Left renal cortex interstitium (tissue), 4 donors: ENCODE data around the gene PHF20. TPM values are rescaled to one million over a fixed set of nuclear protein-coding genes. Genes with fewer than 3 reads are reported as not detected.
A peak's percentile ranks its signal among the peaks of the same experiment; 100 is the strongest.
"Not testable (repeated sequence)": the region's sequence is repeated elsewhere in the genome, so short reads cannot be mapped to it uniquely, and the experiment has no call there.

Experiments
- DNase-seq, 4 donors: peaks; one replicate each; pipeline ENCODE4 v3.0.0-alpha.2; 2013; ENCODE audit warnings: low read depth in 4 of 4, low spot score in 2 of 4, missing footprints in 1 of 4
- polyA plus RNA-seq, 4 donors: library from polyadenylated mRNA; unstranded; fragments of 120-200 nt; gene quantifications; one replicate each; pipeline ENCODE4 v1.2.1, GENCODE V29; 2013; ENCODE audit not compliant: insufficient read length in 4 of 4

PHF20 gene
- polyA plus RNA-seq, 4 donors = 31.3 to 43.0 (median 35.4) TPM

DNA sequence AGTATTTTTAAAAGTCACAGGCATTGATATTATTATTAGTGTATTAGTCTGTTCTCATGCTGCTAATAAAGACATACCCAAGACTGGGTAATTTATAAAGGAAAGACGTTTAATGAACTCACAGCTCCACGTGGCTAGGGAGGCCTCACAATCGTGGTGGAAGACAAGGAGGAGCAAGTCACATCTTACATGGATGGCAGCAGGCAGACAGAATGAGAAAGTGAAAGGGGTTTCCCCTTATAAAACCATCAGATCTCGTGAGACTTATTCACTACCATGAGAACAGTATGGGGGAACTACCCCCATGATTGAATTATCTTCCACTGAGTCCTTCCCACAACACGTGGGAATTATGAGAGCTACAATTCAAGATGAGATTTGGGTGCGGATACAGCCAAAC lies 187.5 kb downstream of the PHF20 start:
- not testable (repeated sequence) for DNase-seq

DNA sequence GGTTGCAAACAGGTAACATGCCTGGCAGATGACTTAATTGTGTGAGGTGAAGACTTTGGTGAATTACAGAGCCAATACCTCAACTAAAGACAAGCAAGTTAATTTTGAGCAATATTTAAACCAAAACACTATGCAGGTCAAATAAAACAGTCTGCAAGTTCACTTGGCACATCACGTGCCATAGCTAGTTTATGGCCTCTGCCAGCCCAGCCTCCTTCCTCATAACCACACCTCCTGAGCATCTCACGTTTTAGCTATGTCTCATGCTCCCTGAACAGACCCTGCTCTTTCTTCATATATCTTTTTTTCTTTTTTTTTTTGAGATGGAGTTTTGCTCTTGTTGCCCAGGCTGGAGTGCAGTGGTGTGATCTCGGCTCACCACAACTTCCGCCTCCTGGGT lies 192.1 kb downstream of the PHF20 start:
- DNase-seq = no peak

DNA sequence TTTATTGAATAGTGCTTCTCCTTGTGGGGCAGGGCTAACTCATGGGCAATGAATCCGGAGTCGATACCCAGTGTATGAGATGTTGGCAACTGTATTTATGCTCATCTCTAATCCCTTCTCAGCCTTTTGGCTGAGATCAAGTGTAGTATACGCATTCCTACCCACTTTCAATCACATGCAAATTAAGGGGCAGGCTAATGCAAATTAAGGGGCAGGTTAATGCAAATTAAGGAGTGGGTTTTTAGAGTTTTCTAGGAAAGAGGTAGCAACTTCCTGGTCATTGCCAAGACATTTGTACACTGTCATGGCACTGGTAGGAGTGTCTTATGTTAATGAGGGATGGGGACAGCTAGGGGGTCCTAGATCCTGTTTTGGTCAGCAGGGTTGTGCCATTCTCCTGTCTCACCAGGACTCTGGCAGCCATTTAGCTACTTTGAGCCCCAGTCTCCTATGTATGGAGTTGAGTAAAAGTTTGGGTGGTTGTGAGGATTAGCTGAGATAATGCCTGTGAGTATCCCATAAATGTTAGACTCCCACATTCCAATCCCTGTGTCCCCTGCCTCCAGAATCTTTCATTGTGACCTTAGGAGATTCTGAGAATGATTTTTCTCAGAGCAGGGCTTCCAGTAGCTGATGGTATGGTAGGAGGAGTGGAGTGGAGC lies 196.3 kb downstream of the PHF20 start, which contains the start of gene CNBD2:
Gene CNBD2 (plus strand): TSS at position 612 of the 662 bp plus-strand sequence. CDS start 173 bp downstream, outside the sequence.
- no peak for DNase-seq

DNA sequence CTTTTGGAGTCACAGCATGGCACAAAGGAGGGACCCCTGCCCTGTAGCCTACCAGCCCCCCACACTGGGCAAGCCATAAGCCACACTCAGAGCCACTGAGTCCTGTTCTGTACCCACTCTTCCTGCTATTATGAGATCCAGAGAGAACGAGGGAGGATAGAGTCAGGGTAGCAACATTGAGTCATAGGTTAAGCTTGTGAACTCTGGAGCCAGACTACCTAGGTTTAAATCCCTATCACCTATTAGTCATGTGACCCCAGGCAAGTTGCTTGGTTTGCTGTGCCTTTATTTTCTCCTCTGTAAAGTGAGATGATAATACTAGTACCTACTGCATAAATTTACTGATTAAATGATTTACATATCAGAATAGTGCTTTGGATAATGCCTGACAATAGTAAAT lies 197.1 kb downstream of the PHF20 start:
- DNase-seq = no peak

DNA sequence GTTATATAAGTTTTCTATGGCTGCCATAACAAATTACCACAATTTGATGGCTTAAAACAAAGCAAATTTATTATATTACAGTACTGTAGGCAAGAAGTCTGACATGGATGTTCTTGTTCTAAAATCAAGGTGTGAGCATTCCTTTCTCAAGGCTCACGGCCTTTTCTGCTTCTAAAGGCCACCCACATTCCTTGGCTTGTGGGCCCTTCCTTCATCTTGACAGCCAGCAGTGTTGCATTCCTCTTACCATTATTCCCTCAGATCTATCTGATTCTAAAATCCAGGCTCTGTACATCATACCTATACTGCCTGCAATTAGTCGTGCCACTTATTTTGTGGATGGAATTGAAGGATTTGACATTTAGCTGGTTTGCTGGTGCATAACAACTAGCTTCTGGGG lies 200.2 kb downstream of the PHF20 start:
- no peak for DNase-seq

DNA sequence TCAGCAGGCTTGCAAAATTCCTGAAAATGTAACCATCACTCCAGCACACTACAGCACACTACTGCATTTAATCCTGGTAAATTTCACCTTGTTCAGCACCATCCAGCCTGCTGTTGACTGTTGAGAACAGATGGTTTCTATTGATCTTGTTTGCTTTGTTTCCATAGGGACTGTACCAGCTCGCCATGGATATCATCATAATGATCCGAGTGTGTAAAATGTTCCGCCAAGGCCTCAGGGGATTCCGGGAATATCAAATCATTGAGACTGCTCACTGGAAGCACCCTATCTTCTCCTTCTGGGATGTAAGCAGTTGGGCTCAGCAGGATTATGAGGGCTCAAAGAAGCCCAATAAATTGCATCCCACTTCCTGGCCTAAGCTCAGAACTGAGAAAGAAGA lies 200.6 kb downstream of the PHF20 start:
- no peak for DNase-seq

DNA sequence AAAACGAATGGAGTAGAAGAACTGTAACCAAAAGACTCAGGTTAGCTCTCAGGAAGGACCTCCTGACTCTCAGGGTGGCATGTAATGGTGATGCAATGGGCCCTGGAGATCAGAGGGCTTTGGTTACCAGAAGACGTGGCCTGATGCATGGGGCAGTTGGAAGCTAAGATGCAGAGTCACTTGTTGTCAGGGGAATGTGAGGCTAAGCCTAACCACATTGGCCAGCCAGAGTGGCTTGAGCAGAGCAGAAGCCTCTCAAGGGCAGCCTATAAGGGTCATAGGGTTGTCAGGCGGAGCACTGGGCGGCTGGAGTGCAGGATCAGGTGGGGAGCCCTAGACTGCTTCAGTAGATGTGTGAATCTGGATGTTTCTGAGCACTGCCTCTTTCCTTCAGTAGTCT lies 202.4 kb downstream of the PHF20 start:
- no peak for DNase-seq

DNA sequence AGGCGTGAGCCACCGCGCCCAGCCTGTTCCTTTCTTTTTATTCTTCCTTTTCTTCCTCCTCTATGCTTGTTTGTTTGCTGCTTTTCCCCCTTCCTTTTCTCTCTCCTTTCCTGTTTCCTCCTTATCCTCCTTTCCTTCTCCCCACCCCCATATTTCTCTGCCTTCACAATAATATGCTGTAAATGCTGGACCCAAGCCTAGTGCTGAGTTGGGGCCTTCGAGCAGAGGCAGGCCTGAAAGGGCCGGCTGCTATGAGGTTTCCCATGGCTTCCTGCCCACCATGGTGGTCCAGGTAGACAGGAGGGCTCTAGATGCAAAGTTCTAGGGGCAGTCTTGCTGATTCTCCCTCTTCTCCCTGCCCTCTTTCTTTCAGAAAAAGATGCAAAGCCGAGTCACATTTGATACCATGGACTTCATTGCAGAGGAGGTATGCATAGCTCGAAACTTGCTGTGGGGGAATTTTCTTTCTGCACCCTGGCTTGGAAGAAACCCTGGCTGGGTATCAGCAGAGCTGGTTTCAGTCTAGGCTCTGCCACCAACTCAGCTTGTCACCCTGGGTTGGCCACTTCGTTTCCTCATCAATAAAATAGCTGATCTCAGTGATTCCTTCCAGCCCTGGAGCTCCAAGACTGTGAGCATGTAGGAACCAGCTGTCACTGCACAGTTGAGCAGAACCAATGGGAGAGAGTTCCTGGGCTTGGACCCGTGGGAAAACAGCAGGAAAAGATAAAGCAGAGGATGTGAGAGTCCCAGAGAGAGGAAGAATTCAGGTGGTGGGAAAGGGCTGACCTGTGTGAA lies 204.0 kb downstream of the PHF20 start:
- DNase-seq = no peak

DNA sequence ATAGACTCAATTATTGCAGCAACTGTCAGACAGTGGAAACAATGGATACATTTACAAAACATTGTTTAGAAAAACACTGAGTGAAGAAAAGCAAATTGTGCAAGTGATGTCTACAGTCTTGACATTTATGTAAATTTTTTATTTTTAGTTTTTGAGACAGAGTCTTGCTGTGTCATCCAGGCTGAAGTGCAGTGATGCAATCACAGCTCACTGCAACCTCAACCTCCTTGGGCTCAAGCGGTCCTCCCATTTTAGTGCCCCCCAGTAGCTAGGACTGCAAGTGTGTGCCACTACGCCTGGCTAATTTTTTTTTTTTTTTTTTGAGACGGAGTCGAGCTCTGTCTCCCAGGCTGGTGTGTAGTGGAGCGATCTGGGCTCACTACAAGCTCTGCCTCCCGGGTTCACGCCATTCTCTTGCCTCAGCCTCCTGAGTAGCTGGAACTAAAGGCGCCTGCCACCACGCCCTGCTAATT lies 206.3 kb downstream of the PHF20 start:
- DNase-seq = no peak

DNA sequence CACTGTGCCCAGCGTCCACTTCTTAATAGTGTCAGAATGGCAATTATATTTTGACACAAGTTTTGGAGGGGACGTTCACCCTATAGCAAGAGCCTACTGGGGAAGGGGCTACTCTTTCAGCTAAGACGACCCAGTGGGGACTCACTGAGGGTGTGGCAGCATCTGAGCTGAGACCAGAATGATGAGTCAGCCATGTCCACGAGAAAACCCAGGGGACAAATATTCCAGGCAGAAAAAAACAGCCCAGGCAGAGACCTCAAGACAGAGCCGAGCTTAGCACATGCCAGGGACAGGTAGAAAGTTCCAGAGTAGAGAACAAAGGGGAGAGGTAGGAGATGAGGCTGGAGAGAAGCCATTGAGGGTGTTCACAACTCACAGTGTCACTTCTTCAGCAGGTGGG lies 207.7 kb downstream of the PHF20 start:
- no peak for DNase-seq

DNA sequence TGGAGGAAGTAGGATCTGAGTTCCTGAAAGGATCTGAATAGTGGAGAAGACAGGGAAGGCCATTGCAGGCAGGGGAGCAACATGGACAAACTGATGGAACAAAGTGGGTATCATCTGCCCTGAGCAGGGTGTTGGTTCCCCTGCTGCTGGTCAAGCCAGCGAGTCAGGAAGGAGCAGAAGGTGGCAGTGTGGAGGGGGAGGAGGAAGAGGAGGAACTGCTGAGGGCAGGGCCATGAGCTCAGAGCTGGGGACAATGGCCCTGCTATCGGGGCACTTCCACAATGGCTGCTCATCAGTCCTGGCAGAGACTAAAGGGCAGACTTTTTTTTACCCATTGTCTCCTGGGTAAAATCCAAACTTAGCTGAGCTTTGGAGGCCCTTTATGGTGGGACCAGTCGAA lies 210.2 kb downstream of the PHF20 start:
- DNase-seq = no peak

DNA sequence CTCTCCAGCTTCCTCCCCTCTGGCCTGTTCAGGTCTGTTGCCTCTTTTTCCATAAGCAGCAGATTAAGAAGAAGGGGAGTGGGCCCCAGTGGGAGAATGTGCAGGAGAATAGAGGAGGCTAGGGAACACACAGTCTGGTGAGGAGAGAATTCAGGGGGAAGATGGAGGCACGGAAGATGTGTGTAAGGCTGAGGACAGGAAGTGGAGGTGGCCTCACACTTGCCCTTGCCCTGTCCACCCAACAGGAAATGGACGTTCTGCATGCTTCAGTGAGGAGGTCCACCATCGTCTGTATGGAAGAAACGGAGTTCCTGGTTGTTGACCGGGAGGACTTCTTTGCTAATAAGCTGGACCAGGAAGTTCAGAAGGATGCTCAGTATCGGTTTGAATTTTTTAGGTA lies 212.6 kb downstream of the PHF20 start:
- DNase-seq = no peak

DNA sequence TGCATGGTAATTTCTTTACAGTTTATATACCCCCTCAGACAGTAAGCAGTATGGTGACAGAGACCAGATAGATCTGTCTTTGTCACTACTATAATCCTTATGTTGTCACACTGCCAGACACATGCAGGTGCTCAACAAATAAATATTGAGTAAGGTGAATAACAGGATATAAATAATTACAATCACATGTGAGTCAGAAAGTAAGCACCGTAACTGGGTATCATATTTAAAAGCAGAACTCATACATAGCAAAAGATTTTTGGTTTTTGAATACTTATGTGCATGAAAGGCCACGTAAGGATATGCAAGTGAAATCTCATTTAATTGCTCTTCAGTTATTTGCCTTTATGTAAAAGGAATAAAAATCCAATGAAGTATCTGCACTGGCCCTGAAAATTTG lies 214.0 kb downstream of the PHF20 start:
- no peak for DNase-seq

DNA sequence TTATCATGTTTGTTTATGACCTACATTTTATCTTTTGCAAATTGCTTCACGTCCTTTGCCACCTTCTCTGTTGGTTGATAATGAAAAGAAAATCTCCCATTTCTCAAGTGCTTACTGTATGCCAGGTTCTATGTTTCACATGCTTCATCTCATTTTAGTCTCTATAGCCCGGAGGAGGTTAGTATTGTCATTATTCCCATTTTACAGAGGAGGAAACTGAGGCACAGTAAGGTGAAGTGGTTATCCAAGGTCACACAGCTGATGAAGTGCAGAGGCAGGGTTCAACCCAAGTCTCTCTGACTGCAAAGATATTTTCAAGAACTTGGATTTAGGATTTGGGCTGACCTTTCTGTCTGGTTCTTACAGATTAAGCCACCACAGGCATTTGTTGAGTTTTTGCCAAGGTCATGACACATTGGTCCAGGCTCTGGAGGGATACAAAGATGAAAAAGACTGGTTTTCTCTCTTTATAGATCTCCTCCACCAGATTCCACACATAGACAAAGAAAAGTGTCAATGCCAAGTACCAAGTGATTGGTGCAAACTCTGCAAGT lies 217.2 kb downstream of the PHF20 start:
- no peak for DNase-seq

DNA sequence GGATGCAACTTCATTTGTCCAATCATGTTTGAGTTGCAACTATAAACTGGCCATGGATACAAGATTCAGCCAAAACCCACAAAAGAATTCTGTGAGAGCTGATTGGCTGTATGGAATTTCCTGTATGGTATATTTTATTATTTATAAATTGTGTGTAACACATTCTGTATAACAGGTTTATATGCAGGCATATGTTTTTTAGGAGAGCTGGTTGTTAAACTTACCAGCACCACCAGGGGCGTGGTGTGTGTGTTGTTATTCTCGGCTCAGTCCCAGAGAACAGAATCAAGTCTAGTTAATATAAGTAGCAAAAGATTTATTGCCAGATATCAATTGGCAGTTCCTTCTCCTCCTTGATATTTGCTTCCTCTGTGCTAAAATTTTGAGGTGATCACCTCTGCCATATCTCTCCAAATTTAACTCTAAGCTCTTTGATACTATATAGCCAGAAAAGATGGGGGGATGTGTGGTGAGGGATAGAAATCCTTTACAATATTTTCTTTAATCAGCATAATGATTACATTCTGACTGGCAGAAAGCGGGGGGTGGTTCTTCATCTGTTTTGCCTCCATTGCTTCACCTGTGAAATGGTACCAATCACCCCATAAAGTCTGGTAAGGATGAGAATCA lies 219.4 kb downstream of the PHF20 start:
- no peak for DNase-seq

DNA sequence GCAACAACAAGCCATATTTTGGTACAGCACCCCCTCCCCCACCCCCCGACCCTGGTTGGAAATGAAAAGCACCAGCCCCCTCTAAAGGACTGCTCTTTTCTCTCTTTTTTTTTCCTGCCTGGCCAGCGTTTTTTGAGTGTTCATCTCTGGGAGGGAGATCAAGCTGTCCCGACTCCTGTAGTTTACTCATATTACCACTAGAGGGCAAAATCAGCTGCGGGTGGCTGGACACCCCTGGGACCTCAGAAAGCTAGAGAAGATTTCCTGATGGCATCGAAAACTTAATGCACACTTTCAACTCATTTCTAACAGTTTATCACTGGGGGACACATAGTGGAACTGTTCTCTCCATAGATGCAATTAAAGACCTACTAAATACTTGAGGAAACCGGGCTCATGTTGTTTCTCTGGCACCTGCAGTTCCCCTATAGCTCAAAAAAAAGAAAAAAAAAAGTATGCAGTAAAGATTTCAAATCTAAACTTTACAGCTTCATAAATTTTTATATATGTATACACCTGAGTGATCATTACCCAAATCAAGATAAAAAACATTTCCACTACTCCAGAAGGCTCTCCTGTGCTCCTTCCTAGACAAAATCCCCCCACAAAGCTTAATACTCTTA lies 221.0 kb downstream of the PHF20 start:
- DNase-seq = peak in 3 of 4 donors; percentile 37 to 65 (median 49)

DNA sequence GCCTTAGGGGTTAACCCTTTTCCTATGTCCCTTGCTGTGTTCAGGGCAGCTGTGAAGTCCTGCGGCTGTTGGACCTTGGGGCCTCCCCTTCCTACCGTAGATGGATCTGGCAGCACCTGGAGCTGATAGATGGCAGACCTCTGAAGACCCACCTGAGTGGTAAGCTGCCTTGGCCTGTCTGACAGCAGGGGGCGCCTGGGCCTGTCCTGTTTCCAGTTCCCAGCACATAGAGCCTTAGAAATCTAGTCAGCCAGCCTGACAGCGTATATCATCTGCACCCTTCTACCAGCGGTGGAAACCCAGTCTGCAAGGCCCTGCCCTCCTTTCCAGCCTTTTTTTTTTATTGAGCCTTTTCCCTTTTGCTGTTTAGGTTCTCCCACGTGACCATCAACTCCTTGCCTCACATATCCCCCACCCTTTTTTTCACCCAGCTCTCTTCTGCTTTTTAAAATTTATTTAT lies 223.2 kb downstream of the PHF20 start:
- DNase-seq = peak; percentile 31 to 70 (median 60)

DNA sequence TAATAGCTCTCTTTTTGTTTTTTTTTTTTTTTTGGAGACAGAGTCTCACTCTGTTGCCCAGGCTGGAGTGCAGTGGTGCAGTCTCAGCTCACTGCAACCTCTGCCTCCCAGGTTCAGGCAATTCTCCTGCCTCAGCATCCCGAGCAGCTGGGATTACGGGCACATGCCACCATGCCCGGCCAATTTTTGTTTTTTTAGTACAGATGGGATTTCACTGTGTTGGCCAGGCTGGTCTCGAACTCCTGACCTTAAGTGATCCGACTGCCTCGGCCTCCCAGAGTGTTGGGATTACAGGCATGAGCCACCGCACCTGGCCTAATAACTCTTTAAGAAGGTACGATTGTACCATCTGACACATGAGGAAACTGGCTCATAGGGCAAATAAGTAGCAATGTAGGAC lies 224.7 kb downstream of the PHF20 start:
- not testable (repeated sequence) for DNase-seq
